SK-N-SH (cell line): ENCODE measurements around the gene RAD51B. TPM values are rescaled to one million over a fixed set of nuclear protein-coding genes. Genes with fewer than 3 reads are reported as not detected.

Experiments used
- CTCF ChIA-PET: fragments of 300-600, 350-600 bp; formaldehyde crosslinking; extraction: SDS; loops from one replicate; lab custom pipeline; 2021; lab: Yijun Ruan, JAX
- POLR2A ChIA-PET: fragments of 350-600 bp; sonication (Branson Sonifier 250); formaldehyde crosslinking; extraction: SDS; loops from one replicate; lab custom pipeline; 2020; ENCODE audit warnings: antibody characterized with exemption, inconsistent platforms; lab: Yijun Ruan, JAX
- DNase-seq: peaks from one replicate; pipeline ENCODE4 v3.0.0; 2012
- H2AFZ ChIP-seq: fragments of 200-600 bp; sonication (generic); 2 replicates; pipeline ENCODE4 v1.8.1; 2016; ENCODE audit warnings: antibody characterized with exemption, mild to moderate bottlenecking, low read depth
- H3F3A ChIP-seq: fragments of 200-600 bp; sonication (generic); replicated peaks from 2 replicates; pipeline ENCODE3; 2016; ENCODE audit warnings: antibody characterized with exemption, mild to moderate bottlenecking; ENCODE audit not compliant: insufficient read depth
- H3K27ac ChIP-seq, 2 experiments: fragments of 200-500 bp in 1 of 2; fragments of 200-600 bp in 1 of 2; sonication (Bioruptor generic) in 1 of 2; sonication (generic), shearing (Covaris generic) in 1 of 2; 2 replicates each; pipeline versions ENCODE4 v1.5.1 to v1.6.1; 2014 to 2016; ENCODE audit warnings: low read depth in 2 of 2, inconsistent platforms in 1 of 2, low read length in 1 of 2, mild to moderate bottlenecking in 1 of 2, mixed read lengths in 1 of 2
- H3K27me3 ChIP-seq: fragments of 200-600 bp; sonication (generic), shearing (Covaris generic); 2 replicates; pipeline ENCODE4 v1.6.1; 2016; ENCODE audit warnings: mixed run types; ENCODE audit not compliant: insufficient read depth
- H3K36me3 ChIP-seq, 2 experiments: fragments of 200-500 bp in 1 of 2; fragments of 200-600 bp in 1 of 2; sonication (Bioruptor generic) in 1 of 2; sonication (generic) in 1 of 2; replicated peaks in 1 of 2; 2 replicates each; pipeline versions ENCODE3 to v1.5.1; 2014 to 2016; ENCODE audit warnings: low read length in 1 of 2, mild to moderate bottlenecking in 1 of 2; ENCODE audit not compliant: insufficient read depth in 2 of 2, control insufficient read depth in 1 of 2
- H3K4me1 ChIP-seq, 2 experiments: fragments of 200-500 bp in 1 of 2; fragments of 200-600 bp in 1 of 2; sonication (Bioruptor generic) in 1 of 2; sonication (generic), shearing (Covaris generic) in 1 of 2; 2 replicates each; pipeline versions ENCODE4 v1.5.1 to v1.6.1; 2014 to 2016; ENCODE audit warnings: low read depth in 1 of 2, low read length in 1 of 2, mixed run types in 1 of 2; ENCODE audit not compliant: insufficient read depth in 2 of 2, control insufficient read depth in 1 of 2
- H3K4me2 ChIP-seq: fragments of 200-600 bp; sonication (generic), shearing (Covaris generic); 2 replicates; pipeline ENCODE4 v1.6.1; 2017; ENCODE audit warnings: mixed run types
- H3K4me3 ChIP-seq, 2 experiments: fragments of 200-500 bp in 1 of 2; fragments of 200-600 bp in 1 of 2; sonication (Bioruptor generic) in 1 of 2; sonication (generic), shearing (Covaris generic) in 1 of 2; 2 replicates each; pipeline versions ENCODE4 v1.5.1 to v1.8.1; 2014 to 2016; ENCODE audit warnings: low read depth in 2 of 2, inconsistent platforms in 1 of 2, low read length in 1 of 2, mild to moderate bottlenecking in 1 of 2, mixed read lengths in 1 of 2, moderate library complexity in 1 of 2
- H3K79me2 ChIP-seq: fragments of 200-600 bp; sonication (generic); 2 replicates; pipeline ENCODE4 v1.8.1; 2017; ENCODE audit warnings: mild to moderate bottlenecking; ENCODE audit not compliant: insufficient read depth
- H3K9ac ChIP-seq: fragments of 200-600 bp; sonication (generic); 2 replicates; pipeline ENCODE4 v1.6.1; 2017; ENCODE audit warnings: mixed run types
- H3K9me2 ChIP-seq: fragments of 200-600 bp; sonication (generic); 2 replicates; pipeline ENCODE4 v1.6.1; 2017; ENCODE audit warnings: mixed run types
- H3K9me3 ChIP-seq: fragments of 200-600 bp; sonication (generic); 2 replicates; pipeline ENCODE4 v1.6.1; 2017; ENCODE audit warnings: mixed run types, mild to moderate bottlenecking, moderate library complexity
- H4K20me1 ChIP-seq: fragments of 200-600 bp; sonication (generic); 2 replicates; pipeline ENCODE4 v1.6.1; 2017; ENCODE audit warnings: mild to moderate bottlenecking, mixed run types; ENCODE audit not compliant: insufficient read depth
- EP300 ChIP-seq, 2 experiments: IDR thresholded peaks; 2 replicates each; pipeline versions ENCODE4 v1.4.0 to v1.6.1; 2012; ENCODE audit warnings: borderline replicate concordance in 1 of 2, low read depth in 1 of 2, low read length in 1 of 2
- FOXJ3 ChIP-seq: sonication (generic); formaldehyde crosslinking; IDR thresholded peaks from 2 replicates; pipeline ENCODE4 v1.5.1; 2020; ENCODE audit warnings: mild to moderate bottlenecking, missing genetic modification reagents
- IRF3 ChIP-seq: fragments of 150-350 bp; IDR thresholded peaks from 2 replicates; pipeline ENCODE4 v1.6.1; 2016; ENCODE audit warnings: mild to moderate bottlenecking, low read depth, low read length
- JUND ChIP-seq: IDR thresholded peaks from 2 replicates; pipeline ENCODE4 v1.4.0; 2012
- MAX ChIP-seq: IDR thresholded peaks from 2 replicates; pipeline ENCODE4 v1.4.0; 2012; ENCODE audit warnings: low read depth
- NFIC ChIP-seq: IDR thresholded peaks from 2 replicates; pipeline ENCODE4 v1.4.0; 2012; ENCODE audit warnings: borderline replicate concordance
- NRF1 ChIP-seq: IDR thresholded peaks from 2 replicates; pipeline ENCODE4 v1.6.1; 2012; ENCODE audit warnings: low read depth, mild to moderate bottlenecking, low read length
- RCOR1 ChIP-seq: fragments of 150-350 bp; IDR thresholded peaks from 2 replicates; pipeline ENCODE4 v1.6.1; 2017; ENCODE audit warnings: antibody characterized with exemption, low read length
- RXRA ChIP-seq: IDR thresholded peaks from 2 replicates; pipeline ENCODE4 v1.4.0; 2012; ENCODE audit warnings: low read depth, mild to moderate bottlenecking, borderline replicate concordance
- TAF1 ChIP-seq: IDR thresholded peaks from 2 replicates; pipeline ENCODE4 v1.6.1; 2012; ENCODE audit warnings: low read depth, mild to moderate bottlenecking, low read length, moderate library complexity, borderline replicate concordance
- YY1 ChIP-seq: IDR thresholded peaks from 2 replicates; pipeline ENCODE4 v1.4.0; 2012; ENCODE audit warnings: low read depth, mild to moderate bottlenecking
- ZBTB33 ChIP-seq: IDR thresholded peaks from 2 replicates; pipeline ENCODE4 v1.4.0; 2012; ENCODE audit warnings: low read depth, borderline replicate concordance
- WGBS: methylation state at CpG from one replicate; pipeline ENCODE4 v1.1.6; 2017; ENCODE audit warnings: low lambda C conversion rate; 5-methylcytosine and 5-hydroxymethylcytosine counted together
- polyA plus RNA-seq, 3 experiments: library from polyadenylated mRNA; depleted of rRNA; stranded (reverse); fragments of >200 nt; gene quantifications; 2 replicates each; pipeline ENCODE4 v1.2.3, GENCODE V29; 2012

Gene RAD51B
- polyA plus RNA-seq, 1 of the 3 experiments (the other 2 are of a cell fraction): 6.0 TPM

- Histone ChIP-seq H3K4me1 (no peaks in the 10 kb centered on the region), H3K27ac (no peak overlapping the region), H3K79me2 (no peaks in the 10 kb centered on the region), H3K4me3 (no peak overlapping the region), H4K20me1 (no peaks in the 10 kb centered on the region), H2AFZ (no peak overlapping the region), H3K36me3 (no peaks in the 10 kb centered on the region), H3K9me2 (no peaks in the 10 kb centered on the region), H3K9ac (no peak overlapping the region), H3K27me3 (no peaks in the 10 kb centered on the region), H3K4me2 (no peak overlapping the region), H3F3A (no peaks in the 10 kb centered on the region), H3K9me3 (peaks cover 7% of the 10 kb centered on the region; the same call in 1 of the 2 replicates)
- ChIA-PET CTCF (interaction anchor here (0.6 kb wide), 1 partner anchor 816 kb away, joined by 3 read pairs; no protein-coding TSS in a partner anchor), POLR2A (no interaction called here)
- TF ChIP-seq FOXJ3 (CRISPR knock-in tag) (no peak), JUND (no peak), NRF1 (no peak), TAF1 (no peak), MAX (no peak), RCOR1 (no peak), YY1 (no peak), EP300 (IDR thresholded peaks at IDR 0.05; ENCODE audit: borderline replicate concordance in 1 of 2, low read depth in 1 of 2, low read length in 1 of 2) (no peak), IRF3 (no peak), NFIC (no peak), RXRA (no peak)
- WGBS: 78% methylated on average over 2 of the region's 3 CpGs
- no peak for DNase-seq
These were observed 255.3 kb downstream of the RAD51B start for GRCh38 chr14:68074765-68075381.

DNA sequence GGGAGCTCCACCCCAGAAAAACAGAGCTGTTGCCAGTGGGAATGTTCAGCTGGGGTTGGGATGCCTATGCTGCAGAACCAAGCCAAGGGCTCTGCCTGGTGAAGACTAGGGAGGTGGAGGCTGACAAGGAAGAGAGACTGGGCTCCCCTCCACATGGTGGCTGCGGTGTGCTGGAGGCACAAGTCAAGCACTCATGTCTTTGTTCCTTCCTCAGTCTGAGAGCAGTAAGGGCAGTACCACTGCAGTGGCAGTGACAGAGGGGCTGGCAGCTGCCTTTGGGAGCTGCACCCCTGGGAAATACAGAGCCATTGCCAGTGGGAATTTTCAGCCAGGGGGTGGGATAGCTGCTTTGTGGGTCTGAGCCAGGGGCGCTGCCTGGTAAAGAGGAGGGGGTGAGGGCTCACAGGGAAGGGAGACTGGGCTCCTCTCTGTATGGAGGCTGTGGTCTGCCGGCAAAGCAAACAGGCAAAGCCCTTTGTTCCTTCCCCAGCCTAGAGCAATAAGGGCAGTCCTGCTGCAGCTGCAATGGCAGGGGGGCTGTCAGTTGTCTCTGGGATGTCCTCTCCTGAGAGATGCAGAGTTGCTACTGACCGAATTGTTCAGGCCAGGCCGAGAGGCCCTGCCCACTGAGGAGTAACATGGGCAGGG, 255.9 kb downstream of the RAD51B start:
- H3K27me3 ChIP-seq: no peaks in the 10 kb centered on the region
- H3K4me1 ChIP-seq: no peaks in the 10 kb centered on the region
- no peak for DNase-seq
- TF ChIP-seq ZBTB33: no peak
- H4K20me1 ChIP-seq: no peaks in the 10 kb centered on the region
- no peak overlapping the region for H3K4me3 ChIP-seq
- H2AFZ ChIP-seq: no peak overlapping the region
- H3K9me3 ChIP-seq: peaks cover 7% of the 10 kb centered on the region; the same call in 1 of the 2 replicates
- no peak overlapping the region for H3K27ac ChIP-seq
- H3K4me2 ChIP-seq: no peak overlapping the region
- ChIA-PET CTCF (no interaction called here), POLR2A (no interaction called here)
- no peak overlapping the region for H3K9ac ChIP-seq
- H3F3A ChIP-seq: no peaks in the 10 kb centered on the region
- H3K36me3 ChIP-seq: no peaks in the 10 kb centered on the region
- WGBS: 92% methylated on average over 4 of the region's 5 CpGs
- H3K79me2 ChIP-seq: no peaks in the 10 kb centered on the region
- no peaks in the 10 kb centered on the region for H3K9me2 ChIP-seq
